Colon (tissue), 2 donors: ENCODE data around the gene PRRX2.
"Not testable (repeated sequence)": the region's sequence is repeated elsewhere in the genome, so short reads cannot be mapped to it uniquely, and the experiment has no call there.

ENCODE experiments used
- FAIRE-seq: peaks from 2 replicates; lab custom pipeline; 2012; peaks lifted over from hg19 to GRCh38; lab: Jason Lieb, UNC
- donor health status: control.
- donor health status: control.

The PRRX2 gene

GRCh38 chr9:129654554-129655040 lies 10.8 kb upstream of the PRRX2 start:
- no peak for FAIRE-seq

GRCh38 chr9:129655154-129655553 lies 10.3 kb upstream of the PRRX2 start:
- FAIRE-seq, result no peak

- FAIRE-seq, result no peak
Measured at GRCh38 chr9:129655696-129656095, 9.8 kb upstream of the PRRX2 start.

- no peak for FAIRE-seq
Measured at GRCh38 chr9:129656795-129657390, 8.6 kb upstream of the PRRX2 start.

GRCh38 chr9:129661029-129661428 lies 4.4 kb upstream of the PRRX2 start:
- FAIRE-seq, result no peak

- FAIRE-seq, result not testable (repeated sequence)
Measured at GRCh38 chr9:129662239-129662638, 3.2 kb upstream of the PRRX2 start.

- FAIRE-seq, result no peak
Measured at GRCh38 chr9:129664746-129665388, 580 bp upstream of the PRRX2 start.

GRCh38 chr9:129665814-129666520 lies 520 bp downstream of the PRRX2 start:
- FAIRE-seq, result no peak

- no peak for FAIRE-seq
Measured at GRCh38 chr9:129666575-129666974, 1.1 kb downstream of the PRRX2 start.

- no peak for FAIRE-seq
Measured at GRCh38 chr9:129667378-129667777, 1.9 kb downstream of the PRRX2 start.

GRCh38 chr9:129667850-129668249 lies 2.4 kb downstream of the PRRX2 start:
- no peak for FAIRE-seq

- FAIRE-seq, result no peak
Measured at GRCh38 chr9:129669141-129669718, 3.8 kb downstream of the PRRX2 start.

- FAIRE-seq, result no peak
Measured at GRCh38 chr9:129669946-129670345, 4.5 kb downstream of the PRRX2 start.

- no peak for FAIRE-seq
Measured at GRCh38 chr9:129671065-129671464, 5.6 kb downstream of the PRRX2 start.

- FAIRE-seq, result no peak
Measured at GRCh38 chr9:129671519-129671918, 6.1 kb downstream of the PRRX2 start.

GRCh38 chr9:129672702-129673101 lies 7.3 kb downstream of the PRRX2 start:
- no peak for FAIRE-seq

GRCh38 chr9:129673602-129674001 lies 8.2 kb downstream of the PRRX2 start:
- no peak for FAIRE-seq

GRCh38 chr9:129674229-129674628 lies 8.8 kb downstream of the PRRX2 start:
- no peak for FAIRE-seq

- no peak for FAIRE-seq
Measured at GRCh38 chr9:129675620-129676019, 10.2 kb downstream of the PRRX2 start.

- no peak for FAIRE-seq
Measured at GRCh38 chr9:129676287-129676686, 10.8 kb downstream of the PRRX2 start.

GRCh38 chr9:129676975-129677374 lies 11.5 kb downstream of the PRRX2 start:
- FAIRE-seq, result no peak

- no peak for FAIRE-seq
Measured at GRCh38 chr9:129677456-129677855, 12.0 kb downstream of the PRRX2 start.

GRCh38 chr9:129678844-129679243 lies 13.4 kb downstream of the PRRX2 start:
- FAIRE-seq, result no peak
